ENCODE measurements around the gene E2F4. TPM values are rescaled to one million over a fixed set of nuclear protein-coding genes. Genes with fewer than 3 reads are reported as not detected.
A peak's percentile ranks its signal among the peaks of the same experiment; 100 is the strongest.

The E2F4 gene
- total and polyA plus RNA-seq, 2 experiments from 2014 or later: 70.4 to 72.4 TPM

DNA sequence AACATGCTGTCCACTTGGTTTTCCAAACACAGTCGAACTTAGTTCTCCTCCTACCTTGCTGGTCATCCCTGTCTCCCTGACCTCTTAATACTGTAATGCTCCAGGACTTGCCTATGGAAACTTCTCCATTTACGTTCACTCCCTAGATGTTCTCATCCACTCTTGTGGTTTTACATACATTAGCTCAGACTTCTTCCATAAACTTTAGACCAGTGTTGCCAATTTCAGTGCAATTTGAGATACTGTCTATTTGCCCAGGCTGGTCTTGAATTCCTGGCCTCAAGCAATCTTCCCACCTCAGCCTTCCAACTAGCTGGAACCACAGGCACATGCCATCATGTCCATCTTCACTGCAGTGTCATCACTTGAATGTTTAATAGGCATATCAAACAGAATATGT is 9.7 kb upstream of the E2F4 start:
- Histone ChIP-seq H3K9me3 (ENCODE audit: low read depth) (no peaks in the 10 kb centered on the region), H4K20me1 (ENCODE audit: insufficient read depth, poor library complexity, severe bottlenecking) (peaks cover 3% of the 10 kb centered on the region), H3K36me3 (replicated peaks; ENCODE audit: insufficient read depth, low read depth) (no peaks in the 10 kb centered on the region), H3K27me3 (no peaks in the 10 kb centered on the region), H3K4me3 (no peak overlapping the region), H3K4me2 (peak overlapping the region; percentile 80), H3K79me2 (peaks cover 12% of the 10 kb centered on the region), H3K9me2 (replicated peaks; ENCODE audit: insufficient read depth) (no peaks in the 10 kb centered on the region), H3K4me1 (ENCODE audit: insufficient read depth) (peaks cover 19% of the 10 kb centered on the region), H3K27ac (no peak overlapping the region), H2AFZ (no peak overlapping the region)
- TF ChIP-seq, protein P1, sequence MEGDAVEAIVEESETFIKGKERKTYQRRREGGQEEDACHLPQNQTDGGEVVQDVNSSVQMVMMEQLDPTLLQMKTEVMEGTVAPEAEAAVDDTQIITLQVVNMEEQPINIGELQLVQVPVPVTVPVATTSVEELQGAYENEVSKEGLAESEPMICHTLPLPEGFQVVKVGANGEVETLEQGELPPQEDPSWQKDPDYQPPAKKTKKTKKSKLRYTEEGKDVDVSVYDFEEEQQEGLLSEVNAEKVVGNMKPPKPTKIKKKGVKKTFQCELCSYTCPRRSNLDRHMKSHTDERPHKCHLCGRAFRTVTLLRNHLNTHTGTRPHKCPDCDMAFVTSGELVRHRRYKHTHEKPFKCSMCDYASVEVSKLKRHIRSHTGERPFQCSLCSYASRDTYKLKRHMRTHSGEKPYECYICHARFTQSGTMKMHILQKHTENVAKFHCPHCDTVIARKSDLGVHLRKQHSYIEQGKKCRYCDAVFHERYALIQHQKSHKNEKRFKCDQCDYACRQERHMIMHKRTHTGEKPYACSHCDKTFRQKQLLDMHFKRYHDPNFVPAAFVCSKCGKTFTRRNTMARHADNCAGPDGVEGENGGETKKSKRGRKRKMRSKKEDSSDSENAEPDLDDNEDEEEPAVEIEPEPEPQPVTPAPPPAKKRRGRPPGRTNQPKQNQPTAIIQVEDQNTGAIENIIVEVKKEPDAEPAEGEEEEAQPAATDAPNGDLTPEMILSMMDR (IDR thresholded peaks at IDR 0.05; ENCODE audit: poor library complexity): no peak
- no peak for TF ChIP-seq EZH2phosphoT487 (IDR thresholded peaks at IDR 0.05; ENCODE audit: low read depth, severe bottlenecking, unreplicated experiment)
- no peak for TF ChIP-seq EZH2 (IDR thresholded peaks at IDR 0.05; ENCODE audit: borderline replicate concordance)
- no peak for DNase-seq (ENCODE audit: low spot score)
- 88% methylated on average over 2 of the region's 2 CpGs for WGBS (ENCODE audit: low lambda C conversion rate, missing lambda C conversion rate)

DNA sequence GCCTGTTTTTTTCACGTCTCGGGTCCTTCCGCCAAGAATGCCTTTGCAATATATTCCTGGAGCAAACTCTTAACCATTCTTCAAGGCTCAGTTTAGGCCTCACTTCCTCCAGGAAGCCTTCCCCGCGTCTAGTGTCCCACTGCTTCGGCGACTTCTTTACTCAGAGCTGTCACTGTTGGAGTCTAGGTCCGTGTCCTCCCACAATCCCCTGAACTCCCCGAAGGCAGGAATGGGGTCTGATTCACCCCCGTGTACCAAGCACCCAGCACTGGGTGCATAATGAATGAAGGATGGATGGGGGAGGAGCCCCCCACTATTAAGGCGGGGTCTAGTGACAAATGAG is 8.7 kb upstream of the E2F4 start:
- Histone ChIP-seq H4K20me1 (ENCODE audit: insufficient read depth, poor library complexity, severe bottlenecking) (peaks cover 3% of the 10 kb centered on the region), H3K27me3 (no peaks in the 10 kb centered on the region), H3K4me3 (peak overlapping the region; percentile 20), H2AFZ (no peak overlapping the region), H3K4me2 (peak overlapping the region; percentile 80), H3K79me2 (peaks cover 12% of the 10 kb centered on the region), H3K36me3 (replicated peaks; ENCODE audit: insufficient read depth, low read depth) (no peaks in the 10 kb centered on the region), H3K27ac (peak overlapping the region; percentile 28), H3K4me1 (ENCODE audit: insufficient read depth) (peaks cover 14% of the 10 kb centered on the region), H3K9me2 (replicated peaks; ENCODE audit: insufficient read depth) (no peaks in the 10 kb centered on the region), H3K9me3 (ENCODE audit: low read depth) (no peaks in the 10 kb centered on the region)
- TF ChIP-seq, protein P1 (IDR thresholded peaks at IDR 0.05; ENCODE audit: poor library complexity): no peak
- TF ChIP-seq EZH2phosphoT487 (IDR thresholded peaks at IDR 0.05; ENCODE audit: low read depth, severe bottlenecking, unreplicated experiment) (no peak), EZH2 (IDR thresholded peaks at IDR 0.05; ENCODE audit: borderline replicate concordance) (no peak)
- WGBS (ENCODE audit: low lambda C conversion rate, missing lambda C conversion rate): 7% methylated on average over 11 of the region's 11 CpGs
- DNase-seq (ENCODE audit: low spot score): no peak

GRCh38 chr16:67183627-67184452 is 8.1 kb upstream of the E2F4 start, which contains the start of gene MATCAP1:
Gene MATCAP1 (minus strand): TSS chr16:67183963. CDS start chr16:67180610, 3,353 bp downstream.
- no peak for TF ChIP-seq EZH2 (IDR thresholded peaks at IDR 0.05; ENCODE audit: borderline replicate concordance)
- no peak for TF ChIP-seq EZH2phosphoT487 (IDR thresholded peaks at IDR 0.05; ENCODE audit: low read depth, severe bottlenecking, unreplicated experiment)
- TF ChIP-seq, protein P1 (IDR thresholded peaks at IDR 0.05; ENCODE audit: poor library complexity): no peak
- Histone ChIP-seq H3K4me2 (peak within 1 kb of the TSS; percentile 87), H3K27ac (peak within 1 kb of the TSS; percentile 95), H3K9me3 (ENCODE audit: low read depth) (no peaks in the 10 kb centered on the region), H2AFZ (peak within 1 kb of the TSS; percentile 37), H3K9me2 (replicated peaks; ENCODE audit: insufficient read depth) (no peaks in the 10 kb centered on the region), H3K4me1 (ENCODE audit: insufficient read depth) (peaks cover 11% of the 10 kb centered on the region), H3K79me2 (peaks cover 12% of the 10 kb centered on the region), H3K4me3 (peak within 1 kb of the TSS; percentile 20), H4K20me1 (ENCODE audit: insufficient read depth, poor library complexity, severe bottlenecking) (peaks cover 3% of the 10 kb centered on the region), H3K27me3 (no peaks in the 10 kb centered on the region), H3K36me3 (replicated peaks; ENCODE audit: insufficient read depth, low read depth) (no peaks in the 10 kb centered on the region)
- peak; percentile 97 for DNase-seq (ENCODE audit: low spot score)
- WGBS (ENCODE audit: low lambda C conversion rate, missing lambda C conversion rate): 1% methylated on average over 61 of the region's 77 CpGs
